ENCODE data around the gene ADRA2A. TPM values are rescaled to one million over a fixed set of nuclear protein-coding genes. Genes with fewer than 3 reads are reported as not detected.

ADRA2A gene
- total and polyA plus RNA-seq, 8 donors: 12.6 to 42.3 (median 27.1) TPM

DNA sequence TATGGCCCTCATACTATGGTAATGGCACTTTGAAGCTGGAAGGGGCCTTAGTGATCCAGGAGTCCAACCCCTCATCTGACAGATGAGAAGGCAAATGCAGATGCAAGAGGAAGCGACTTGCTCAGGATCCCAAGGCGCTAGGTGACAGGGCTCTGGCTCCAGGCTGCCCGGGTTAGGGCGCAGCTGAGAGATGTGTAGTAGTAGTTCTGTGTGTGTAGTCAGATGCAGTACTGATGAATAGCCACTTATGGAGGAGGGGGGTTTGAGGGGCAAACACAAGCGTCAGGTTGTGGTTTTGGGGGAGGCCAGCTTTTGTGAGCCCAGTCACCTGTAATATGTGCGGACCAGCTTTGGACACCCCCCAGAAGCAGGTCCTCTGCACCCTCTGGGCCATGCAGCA lies 4.8 kb downstream of the ADRA2A start:
- Histone ChIP-seq H3K27ac (no peak overlapping the region), H3K36me3 (peaks cover 0 to 4% (median 0%) of the 10 kb centered on the region in 3 donors), H3K27me3 (no peaks in the 10 kb centered on the region), H3K4me3 (peak overlapping the region in 1 of 4 donors; percentile 62), H3K4me1 (peaks cover 0 to 8% (median 4%) of the 10 kb centered on the region in 3 donors), H3K9me3 (no peaks in the 10 kb centered on the region)
- TF ChIP-seq, protein P1, sequence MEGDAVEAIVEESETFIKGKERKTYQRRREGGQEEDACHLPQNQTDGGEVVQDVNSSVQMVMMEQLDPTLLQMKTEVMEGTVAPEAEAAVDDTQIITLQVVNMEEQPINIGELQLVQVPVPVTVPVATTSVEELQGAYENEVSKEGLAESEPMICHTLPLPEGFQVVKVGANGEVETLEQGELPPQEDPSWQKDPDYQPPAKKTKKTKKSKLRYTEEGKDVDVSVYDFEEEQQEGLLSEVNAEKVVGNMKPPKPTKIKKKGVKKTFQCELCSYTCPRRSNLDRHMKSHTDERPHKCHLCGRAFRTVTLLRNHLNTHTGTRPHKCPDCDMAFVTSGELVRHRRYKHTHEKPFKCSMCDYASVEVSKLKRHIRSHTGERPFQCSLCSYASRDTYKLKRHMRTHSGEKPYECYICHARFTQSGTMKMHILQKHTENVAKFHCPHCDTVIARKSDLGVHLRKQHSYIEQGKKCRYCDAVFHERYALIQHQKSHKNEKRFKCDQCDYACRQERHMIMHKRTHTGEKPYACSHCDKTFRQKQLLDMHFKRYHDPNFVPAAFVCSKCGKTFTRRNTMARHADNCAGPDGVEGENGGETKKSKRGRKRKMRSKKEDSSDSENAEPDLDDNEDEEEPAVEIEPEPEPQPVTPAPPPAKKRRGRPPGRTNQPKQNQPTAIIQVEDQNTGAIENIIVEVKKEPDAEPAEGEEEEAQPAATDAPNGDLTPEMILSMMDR (IDR thresholded peaks at IDR 0.05): no peak
- DNase-seq: no peak
- no peak for FAIRE-seq
- ATAC-seq: no peak
- WGBS, 2 donors: 90 to 94% methylated on average over 6 of the region's 6 CpGs
- intact Hi-C loops (cut with DNase I): no loop called here

DNA sequence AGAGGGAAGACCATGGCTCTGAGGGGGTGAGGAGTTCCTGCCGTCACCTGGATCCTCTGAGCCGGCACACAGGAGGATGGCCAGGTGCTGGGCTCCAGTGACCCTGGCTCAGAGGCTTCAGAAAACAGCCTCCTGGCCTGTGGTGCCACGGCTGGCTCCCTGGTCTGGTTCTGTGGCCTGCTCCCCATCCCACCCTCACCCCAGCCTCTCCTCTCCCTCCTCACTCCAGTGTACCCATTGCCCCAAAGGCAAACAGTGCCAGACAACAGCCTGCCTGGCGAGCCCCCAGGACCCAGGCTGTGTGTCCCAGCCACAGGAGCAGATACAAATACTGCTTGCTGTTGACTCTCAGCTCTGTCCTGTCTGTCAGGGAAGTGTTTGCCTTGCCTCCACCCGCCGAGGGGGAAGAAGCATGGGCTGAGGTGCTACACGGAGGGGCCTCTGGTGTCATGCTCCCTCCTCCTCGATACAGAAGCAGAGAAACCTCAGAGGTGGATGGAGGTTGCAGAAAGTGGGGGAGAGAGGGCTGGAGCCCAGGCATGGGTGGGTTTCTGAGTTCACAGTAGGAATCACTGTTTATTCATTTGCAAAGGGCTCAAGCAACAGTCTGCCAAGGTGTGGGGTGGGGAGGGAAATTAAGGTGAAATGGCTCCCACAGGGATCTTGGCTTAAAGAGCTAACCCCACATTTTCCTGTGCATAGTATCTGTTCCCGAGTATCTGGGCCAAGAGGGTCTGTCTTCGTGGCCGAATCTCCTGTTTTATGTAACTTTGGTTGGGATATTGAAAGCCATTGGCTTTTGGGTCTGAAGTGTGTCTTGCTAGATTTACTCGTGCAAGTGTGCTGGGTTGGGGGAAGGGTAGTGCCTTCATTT lies 5.5 kb downstream of the ADRA2A start:
- ATAC-seq (peak in 1 of 4 donors; percentile 6), FAIRE-seq (no peak), DNase-seq (no peak)
- intact Hi-C loops (cut with DNase I): no loop called here
- TF ChIP-seq, protein P1 (IDR thresholded peaks at IDR 0.05): no peak
- Histone ChIP-seq H3K4me3 (no peak overlapping the region), H3K9me3 (no peaks in the 10 kb centered on the region), H3K4me1 (peaks cover 0 to 8% (median 4%) of the 10 kb centered on the region in 3 donors), H3K27me3 (no peaks in the 10 kb centered on the region), H3K36me3 (peaks cover 0 to 4% (median 0%) of the 10 kb centered on the region in 3 donors), H3K27ac (no peak overlapping the region)
- 56% methylated on average over 12 of the region's 12 CpGs for WGBS, 2 donors

DNA sequence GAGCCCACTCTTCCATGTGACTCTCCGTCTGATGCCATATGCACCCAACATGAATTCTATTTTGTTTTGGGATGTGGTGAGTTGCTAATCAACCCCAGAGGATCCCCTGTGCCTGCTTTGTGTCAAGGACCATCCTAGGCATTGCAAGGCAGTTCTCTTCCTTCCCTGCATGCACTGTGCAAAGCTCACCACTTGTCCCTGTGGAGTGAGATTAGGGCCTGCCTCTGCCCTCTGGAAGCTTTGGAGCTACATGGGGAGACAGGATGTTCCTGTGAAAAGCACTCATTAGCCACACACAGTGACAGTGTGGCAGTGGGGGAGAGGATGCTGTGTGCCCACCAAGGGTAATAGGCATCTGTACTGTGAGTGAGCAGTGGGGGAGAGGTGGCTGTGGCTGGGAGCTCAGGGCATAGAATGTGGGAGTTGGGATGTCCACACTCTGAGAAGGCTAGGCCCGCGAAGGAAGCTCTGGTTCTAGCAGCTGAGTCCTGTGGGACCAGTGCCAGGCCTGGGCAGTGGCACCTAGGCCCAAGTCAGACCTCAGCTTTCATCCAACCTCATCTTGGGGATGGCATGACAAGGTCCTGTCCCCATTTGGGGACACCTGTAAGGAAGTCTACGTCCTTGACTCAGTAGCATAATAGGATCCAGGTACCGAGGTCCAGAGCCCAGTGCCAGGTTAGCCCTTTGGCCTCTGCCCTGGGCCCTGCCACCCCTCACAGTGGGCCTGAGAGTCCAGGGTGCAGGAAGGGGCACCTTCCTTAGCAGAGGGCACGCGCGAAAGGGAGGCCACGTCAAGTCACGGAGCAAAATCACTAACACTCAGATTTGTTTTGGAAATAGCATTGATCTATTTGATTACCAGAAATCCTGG lies 6.6 kb downstream of the ADRA2A start:
- Histone ChIP-seq H3K27me3 (no peaks in the 10 kb centered on the region), H3K4me3 (no peak overlapping the region), H3K9me3 (no peaks in the 10 kb centered on the region), H3K4me1 (peaks cover 0 to 8% (median 4%) of the 10 kb centered on the region in 3 donors), H3K36me3 (peaks cover 0 to 4% (median 0%) of the 10 kb centered on the region in 3 donors), H3K27ac (no peak overlapping the region)
- DNase-seq (no peak), ATAC-seq (no peak), FAIRE-seq (no peak)
- intact Hi-C loops (cut with DNase I): no loop called here
- WGBS, 2 donors: 92 to 97% methylated on average over 10 of the region's 10 CpGs
- TF ChIP-seq, protein P1 (IDR thresholded peaks at IDR 0.05): no peak

DNA sequence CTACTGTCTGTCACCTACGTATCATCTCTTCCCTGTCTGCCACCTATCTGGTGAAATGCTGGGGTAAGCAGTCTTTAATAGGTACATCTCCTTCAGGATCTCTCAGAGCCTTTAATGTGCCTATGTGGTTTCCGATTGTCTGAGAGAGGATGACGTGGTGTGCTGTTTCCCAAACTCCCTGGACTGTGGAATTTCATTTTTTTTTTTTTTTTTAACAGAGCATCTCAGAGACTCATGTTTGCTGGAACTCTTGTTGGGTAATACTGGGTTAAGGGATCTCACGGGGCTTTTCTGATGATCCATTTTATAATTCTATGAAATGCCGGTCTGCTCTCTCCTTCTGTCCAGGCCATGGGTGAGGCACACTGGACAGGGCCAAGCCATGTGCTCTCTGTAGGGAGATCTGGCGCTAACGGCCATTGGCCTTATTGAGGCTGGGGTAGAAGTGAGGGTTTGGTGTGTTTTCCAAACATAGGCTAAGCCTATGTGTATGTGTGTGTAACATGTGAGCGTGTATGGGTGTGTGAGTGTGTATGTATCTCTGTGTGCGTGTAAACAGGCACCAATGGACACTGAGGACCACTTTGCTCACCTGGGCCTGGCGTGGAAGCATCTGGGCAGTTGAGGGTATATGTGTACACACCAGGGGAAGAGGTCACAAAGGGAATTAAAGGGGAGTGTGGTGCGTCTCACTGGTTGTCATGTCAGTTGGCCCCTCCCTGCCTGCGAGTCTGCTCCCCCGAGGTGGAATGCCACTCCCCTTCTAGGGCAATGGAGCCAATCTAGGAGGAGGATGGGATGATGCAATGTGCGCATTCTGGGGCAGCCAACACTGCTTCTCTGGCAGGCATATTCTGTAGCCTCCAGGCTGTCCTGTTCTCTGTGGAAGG lies 7.8 kb downstream of the ADRA2A start:
- H3K27me3 ChIP-seq: no peaks in the 10 kb centered on the region
- peak in 1 of 4 donors; percentile 9 for ATAC-seq
- H3K4me3 ChIP-seq: no peak overlapping the region
- no peaks in the 10 kb centered on the region for H3K36me3 ChIP-seq
- TF ChIP-seq, protein P1 (IDR thresholded peaks at IDR 0.05): no peak
- H3K27ac ChIP-seq: no peak overlapping the region
- no peaks in the 10 kb centered on the region for H3K9me3 ChIP-seq
- no peak for FAIRE-seq
- H3K4me1 ChIP-seq: peaks cover 0 to 4% (median 0%) of the 10 kb centered on the region in 3 donors
- DNase-seq: no peak
- WGBS, 2 donors: 84 to 92% methylated on average over 14 of the region's 14 CpGs
- intact Hi-C loops (cut with DNase I): no loop called here

All from pancreas (tissue), 10 donors.